Measurements from ENCODE around the gene TNNI3K. TPM values are rescaled to one million over a fixed set of nuclear protein-coding genes. Genes with fewer than 3 reads are reported as not detected.

Gene TNNI3K
- polyA plus RNA-seq, 1 of the 3 experiments (the other 2 are of a cell fraction) = 0.31 TPM

GRCh38 chr1:74399249-74399648 lies 164.1 kb downstream of the TNNI3K start:
- CTCF ChIA-PET = no interaction called here
- Histone ChIP-seq H3K4me3 (ENCODE audit: low read depth in 2 of 2, low read length in 1 of 2) (no peak overlapping the region), H3K27ac (ENCODE audit: low read depth in 2 of 2, low read length in 1 of 2) (no peak overlapping the region), H3K9ac (no peak overlapping the region), H3K9me3 (no peaks in the 10 kb centered on the region), H3K36me3 (replicated peaks in 1 of 2; ENCODE audit: control insufficient read depth in 1 of 2, insufficient read depth in 2 of 2, low read length in 1 of 2) (no peaks in the 10 kb centered on the region), H3K9me2 (no peaks in the 10 kb centered on the region), H3K27me3 (ENCODE audit: insufficient read depth) (no peaks in the 10 kb centered on the region), H3K4me1 (ENCODE audit: control insufficient read depth in 1 of 2, insufficient read depth in 2 of 2, low read depth in 1 of 2, low read length in 1 of 2) (peaks cover 0 to 6% of the 10 kb centered on the region in 2 experiments; a peak in 1 of 4 replicates), H2AFZ (ENCODE audit: low read depth) (no peak overlapping the region), H3K4me2 (no peak overlapping the region), H3F3A (replicated peaks; ENCODE audit: insufficient read depth) (no peaks in the 10 kb centered on the region), H4K20me1 (ENCODE audit: insufficient read depth) (no peaks in the 10 kb centered on the region), H3K79me2 (ENCODE audit: insufficient read depth) (no peaks in the 10 kb centered on the region)
- 46% methylated on average over 5 of the region's 5 CpGs for WGBS (ENCODE audit: low lambda C conversion rate)
- POLR2A ChIA-PET = no interaction called here
- no peak for DNase-seq
- TF ChIP-seq, protein P1, sequence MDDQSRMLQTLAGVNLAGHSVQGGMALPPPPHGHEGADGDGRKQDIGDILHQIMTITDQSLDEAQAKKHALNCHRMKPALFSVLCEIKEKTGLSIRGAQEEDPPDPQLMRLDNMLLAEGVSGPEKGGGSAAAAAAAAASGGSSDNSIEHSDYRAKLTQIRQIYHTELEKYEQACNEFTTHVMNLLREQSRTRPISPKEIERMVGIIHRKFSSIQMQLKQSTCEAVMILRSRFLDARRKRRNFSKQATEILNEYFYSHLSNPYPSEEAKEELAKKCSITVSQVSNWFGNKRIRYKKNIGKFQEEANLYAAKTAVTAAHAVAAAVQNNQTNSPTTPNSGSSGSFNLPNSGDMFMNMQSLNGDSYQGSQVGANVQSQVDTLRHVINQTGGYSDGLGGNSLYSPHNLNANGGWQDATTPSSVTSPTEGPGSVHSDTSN (IDR thresholded peaks at IDR 0.05) = no peak

- Histone ChIP-seq H3K27me3 (ENCODE audit: insufficient read depth) (no peaks in the 10 kb centered on the region), H3K4me1 (ENCODE audit: control insufficient read depth in 1 of 2, insufficient read depth in 2 of 2, low read depth in 1 of 2, low read length in 1 of 2) (no peaks in the 10 kb centered on the region), H4K20me1 (ENCODE audit: insufficient read depth) (no peaks in the 10 kb centered on the region), H3K4me2 (no peak overlapping the region), H3K9ac (no peak overlapping the region), H3K27ac (ENCODE audit: low read depth in 2 of 2, low read length in 1 of 2) (no peak overlapping the region), H3K79me2 (ENCODE audit: insufficient read depth) (no peaks in the 10 kb centered on the region), H3F3A (replicated peaks; ENCODE audit: insufficient read depth) (no peaks in the 10 kb centered on the region), H3K36me3 (replicated peaks in 1 of 2; ENCODE audit: control insufficient read depth in 1 of 2, insufficient read depth in 2 of 2, low read length in 1 of 2) (no peaks in the 10 kb centered on the region), H3K4me3 (ENCODE audit: low read depth in 2 of 2, low read length in 1 of 2) (no peak overlapping the region), H2AFZ (ENCODE audit: low read depth) (no peak overlapping the region), H3K9me2 (no peaks in the 10 kb centered on the region), H3K9me3 (no peaks in the 10 kb centered on the region)
- ChIA-PET CTCF (interaction anchor here (0.6 kb wide), 1 partner anchor 16 kb away, joined by 3 read pairs; no protein-coding TSS in a partner anchor), POLR2A (no interaction called here)
- no peak for DNase-seq
- TF ChIP-seq RFX5 (IDR thresholded peaks at IDR 0.05; ENCODE audit: low read length) (no peak), YY1 (IDR thresholded peaks at IDR 0.05; ENCODE audit: low read depth) (no peak), FOXM1 (IDR thresholded peaks at IDR 0.05; ENCODE audit: low read depth) (no peak), MXI1 (IDR thresholded peaks at IDR 0.05; ENCODE audit: low read depth, low read length) (no peak), FOSL2 (IDR thresholded peaks at IDR 0.05; ENCODE audit: borderline replicate concordance, low read depth) (no peak), TCF12 (IDR thresholded peaks at IDR 0.05) (no peak), GATA2 (CRISPR knock-in tag; IDR thresholded peaks at IDR 0.05) (no peak), RAD21 (IDR thresholded peaks at IDR 0.05; ENCODE audit: low read length) (no peak), TAF1 (IDR thresholded peaks at IDR 0.05; ENCODE audit: borderline replicate concordance, low read depth, low read length) (no peak)
- TF ChIP-seq, protein P2, sequence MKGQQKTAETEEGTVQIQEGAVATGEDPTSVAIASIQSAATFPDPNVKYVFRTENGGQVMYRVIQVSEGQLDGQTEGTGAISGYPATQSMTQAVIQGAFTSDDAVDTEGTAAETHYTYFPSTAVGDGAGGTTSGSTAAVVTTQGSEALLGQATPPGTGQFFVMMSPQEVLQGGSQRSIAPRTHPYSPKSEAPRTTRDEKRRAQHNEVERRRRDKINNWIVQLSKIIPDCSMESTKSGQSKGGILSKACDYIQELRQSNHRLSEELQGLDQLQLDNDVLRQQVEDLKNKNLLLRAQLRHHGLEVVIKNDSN (IDR thresholded peaks at IDR 0.05; ENCODE audit: borderline replicate concordance, low read depth) = no peak
- WGBS (ENCODE audit: low lambda C conversion rate) = 26% methylated on average over 1 of the region's 1 CpG
Observed at GRCh38 chr1:74402873-74403272, 167.7 kb downstream of the TNNI3K start.

DNA sequence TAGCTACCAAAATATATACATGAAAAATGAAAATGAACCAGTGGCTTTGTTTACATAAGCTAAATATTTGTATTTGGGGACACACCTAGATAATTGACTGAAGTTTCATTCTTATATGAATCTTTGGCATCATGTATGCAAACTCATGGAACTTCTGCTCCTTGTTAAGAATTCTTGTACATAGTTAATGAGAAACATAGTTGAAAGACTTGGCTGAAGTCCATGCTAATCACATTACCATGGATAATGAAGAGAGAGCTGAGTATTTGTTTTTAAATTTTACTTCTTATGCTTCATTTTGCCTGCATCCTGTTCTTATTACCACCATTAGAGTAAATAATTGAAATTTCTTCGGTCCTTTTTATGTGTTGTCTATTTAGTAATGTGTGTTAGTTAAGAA lies 168.4 kb downstream of the TNNI3K start:
- Histone ChIP-seq H3K79me2 (ENCODE audit: insufficient read depth) (no peaks in the 10 kb centered on the region), H4K20me1 (ENCODE audit: insufficient read depth) (no peaks in the 10 kb centered on the region), H3K9me3 (no peaks in the 10 kb centered on the region), H3K9ac (no peak overlapping the region), H3K4me2 (no peak overlapping the region), H3K36me3 (replicated peaks in 1 of 2; ENCODE audit: control insufficient read depth in 1 of 2, insufficient read depth in 2 of 2, low read length in 1 of 2) (no peaks in the 10 kb centered on the region), H3K27ac (ENCODE audit: low read depth in 2 of 2, low read length in 1 of 2) (no peak overlapping the region), H3K4me3 (ENCODE audit: low read depth in 2 of 2, low read length in 1 of 2) (no peak overlapping the region), H3K4me1 (ENCODE audit: control insufficient read depth in 1 of 2, insufficient read depth in 2 of 2, low read depth in 1 of 2, low read length in 1 of 2) (no peaks in the 10 kb centered on the region), H2AFZ (ENCODE audit: low read depth) (no peak overlapping the region), H3F3A (replicated peaks; ENCODE audit: insufficient read depth) (no peaks in the 10 kb centered on the region), H3K9me2 (no peaks in the 10 kb centered on the region), H3K27me3 (ENCODE audit: insufficient read depth) (no peaks in the 10 kb centered on the region)
- CTCF ChIA-PET = interaction anchor here (1.6 kb wide), 1 partner anchor 17 kb away, joined by 3 read pairs; no protein-coding TSS in a partner anchor
- 5% methylated on average over 1 of the region's 1 CpG for WGBS (ENCODE audit: low lambda C conversion rate)
- DNase-seq = no peak
- POLR2A ChIA-PET = no interaction called here
- TF ChIP-seq RCOR1 (IDR thresholded peaks at IDR 0.05; ENCODE audit: low read length) (no peak), YY1 (IDR thresholded peaks at IDR 0.05; ENCODE audit: low read depth) (no peak), MXI1 (IDR thresholded peaks at IDR 0.05; ENCODE audit: low read depth, low read length) (no peak), MEF2A (IDR thresholded peaks at IDR 0.05; ENCODE audit: borderline replicate concordance, low read depth) (no peak), EZH2phosphoT487 (IDR thresholded peaks at IDR 0.05; ENCODE audit: borderline replicate concordance, low read depth) (no peak), ELF1 (IDR thresholded peaks at IDR 0.05) (no peak), GABPA (IDR thresholded peaks at IDR 0.05; ENCODE audit: low read depth) (no peak), CHD2 (IDR thresholded peaks at IDR 0.05; ENCODE audit: low read length, partially characterized antibody) (no peak), JUND (IDR thresholded peaks at IDR 0.05) (no peak), SMC3 (IDR thresholded peaks at IDR 0.05; ENCODE audit: low read depth, low read length) (no peak), EP300 (IDR thresholded peaks at IDR 0.05; ENCODE audit: borderline replicate concordance in 1 of 2, low read depth in 1 of 2, low read length in 1 of 2) (no peak), FOXJ3 (CRISPR knock-in tag; IDR thresholded peaks at IDR 0.05) (no peak), RXRA (IDR thresholded peaks at IDR 0.05; ENCODE audit: borderline replicate concordance, low read depth) (no peak), TEAD4 (IDR thresholded peaks at IDR 0.05; ENCODE audit: borderline replicate concordance, insufficient read depth) (no peak)
- TF ChIP-seq, protein P2 (IDR thresholded peaks at IDR 0.05; ENCODE audit: borderline replicate concordance, low read depth) = no peak

Measured in SK-N-SH (cell line).